Neural progenitor cell (in vitro differentiated cells): ENCODE data around the gene TRNT1. TPM values are rescaled to one million over a fixed set of nuclear protein-coding genes. Genes with fewer than 3 reads are reported as not detected.
A peak's percentile ranks its signal among the peaks of the same experiment; 100 is the strongest.

Source experiments
- DNase-seq: peaks from one replicate; pipeline ENCODE4 v3.0.0-alpha.2; 2016; ENCODE audit warnings: low spot score
- H2AFZ ChIP-seq: fragments of 200-600 bp; sonication (generic); replicated peaks from 2 replicates; pipeline ENCODE4 v1.6.1; 2016; ENCODE audit warnings: antibody characterized with exemption
- H3F3A ChIP-seq: fragments of 200-600 bp; sonication (generic); 2 replicates; pipeline ENCODE4 v1.6.1; 2016; ENCODE audit warnings: antibody characterized with exemption, low read depth
- H3K27ac ChIP-seq: fragments of 200-600 bp; sonication (generic); 2 replicates; pipeline ENCODE4 v1.5.1; 2016; ENCODE audit warnings: mild to moderate bottlenecking
- H3K27me3 ChIP-seq: fragments of 200-600 bp; sonication (generic); 2 replicates; pipeline ENCODE4 v1.6.1; 2016; ENCODE audit warnings: mild to moderate bottlenecking, moderate library complexity
- H3K36me3 ChIP-seq: fragments of 200-600 bp; sonication (generic); 2 replicates; pipeline ENCODE4 v1.5.1; 2016
- H3K4me1 ChIP-seq: fragments of 200-600 bp; sonication (generic); 2 replicates; pipeline ENCODE4 v1.6.1; 2016; ENCODE audit warnings: mixed run types
- H3K4me2 ChIP-seq: fragments of 200-600 bp; sonication (generic); 2 replicates; pipeline ENCODE4 v1.6.1; 2016
- H3K4me3 ChIP-seq: fragments of 200-600 bp; sonication (generic); 2 replicates; pipeline ENCODE4 v1.5.1; 2016
- H3K79me2 ChIP-seq: fragments of 200-600 bp; sonication (generic); 2 replicates; pipeline ENCODE4 v1.6.1; 2016; ENCODE audit warnings: low read depth
- H3K9ac ChIP-seq: fragments of 200-600 bp; sonication (generic); 2 replicates; pipeline ENCODE4 v1.6.1; 2016
- H3K9me3 ChIP-seq: fragments of 200-600 bp; sonication (generic); 2 replicates; pipeline ENCODE4 v1.5.1; 2016; ENCODE audit warnings: low read depth
- H4K20me1 ChIP-seq: fragments of 200-600 bp; sonication (generic); 2 replicates; pipeline ENCODE4 v1.6.1; 2016; ENCODE audit warnings: low read depth
- H3K27ac Mint-ChIP-seq: 3 replicates; pipeline ENCODE4 v1.8.0; 2021; ENCODE audit warnings: mixed read lengths
- H3K27me3 Mint-ChIP-seq: 2 replicates; pipeline ENCODE4 v1.8.0; 2022; ENCODE audit warnings: low read depth, mild to moderate bottlenecking, inconsistent platforms, moderate library complexity, mixed read lengths; ENCODE audit not compliant: insufficient read depth
- H3K36me3 Mint-ChIP-seq: 3 replicates; pipeline ENCODE4 v1.8.0; 2021; ENCODE audit warnings: mixed read lengths
- H3K4me1 Mint-ChIP-seq: 3 replicates; pipeline ENCODE4 v1.8.0; 2021; ENCODE audit warnings: mixed read lengths
- H3K4me3 Mint-ChIP-seq: 3 replicates; pipeline ENCODE4 v1.8.0; 2021; ENCODE audit warnings: mild to moderate bottlenecking, moderate library complexity, mixed read lengths
- H3K9me3 Mint-ChIP-seq: 3 replicates; pipeline ENCODE4 v1.8.0; 2020; ENCODE audit warnings: mixed read lengths
- CTCF ChIP-seq: fragments of 200-600 bp; sonication (generic); IDR thresholded peaks from 2 replicates; pipeline ENCODE4 v1.5.1; 2017; ENCODE audit warnings: antibody characterized with exemption, mild to moderate bottlenecking
- EZH2 ChIP-seq: fragments of 200-600 bp; sonication (generic); IDR thresholded peaks from 2 replicates; pipeline ENCODE4 v1.6.1; 2017; ENCODE audit warnings: antibody characterized with exemption, mild to moderate bottlenecking, moderate library complexity
- EZH2phosphoT487 ChIP-seq: fragments of 200-600 bp; sonication (generic); IDR thresholded peaks from 2 replicates; pipeline ENCODE4 v1.6.1; 2017; ENCODE audit warnings: antibody characterized with exemption
- total RNA-seq: library from RNA; depleted of rRNA; stranded (reverse); fragments of >200 nt; gene quantifications from 2 replicates; pipeline ENCODE4 v1.2.3, GENCODE V29; 2015; ENCODE audit warnings: low replicate concordance

TRNT1 gene
- total RNA-seq, 1 donor from 2014 or later = 38.8 TPM

- Histone ChIP-seq H3K4me3 (no peak overlapping the region), H3K4me2 (no peak overlapping the region), H3K4me1 (no peaks in the 10 kb centered on the region), H3K27me3 (no peaks in the 10 kb centered on the region), H3K27ac (no peak overlapping the region), H4K20me1 (peaks cover 28% of the 10 kb centered on the region), H3K9ac (no peak overlapping the region), H2AFZ (no peak overlapping the region), H3K36me3 (peaks cover 21% of the 10 kb centered on the region), H3K79me2 (peaks cover 25% of the 10 kb centered on the region), H3F3A (no peaks in the 10 kb centered on the region), H3K9me3 (no peaks in the 10 kb centered on the region)
- TF ChIP-seq CTCF (no peak), EZH2phosphoT487 (no peak), EZH2 (no peak)
- no peaks in the 10 kb centered on the region for H3K27me3 Mint-ChIP-seq
- H3K27ac Mint-ChIP-seq = no peak overlapping the region
- H3K4me1 Mint-ChIP-seq = peaks cover under 1% of the 10 kb centered on the region
- DNase-seq = no peak
- H3K9me3 Mint-ChIP-seq = no peaks in the 10 kb centered on the region
- no peak overlapping the region for H3K4me3 Mint-ChIP-seq
- H3K36me3 Mint-ChIP-seq = peaks cover 6% of the 10 kb centered on the region
Measured at GRCh38 chr3:3172627-3173026, 45.9 kb downstream of the TRNT1 start.

GRCh38 chr3:3177861-3178497 lies 51.2 kb downstream of the TRNT1 start:
- H3K27ac Mint-ChIP-seq = no peak overlapping the region
- H3K4me1 ChIP-seq = peaks cover 11% of the 10 kb centered on the region
- no peaks in the 10 kb centered on the region for H3K27me3 Mint-ChIP-seq
- H3K27me3 ChIP-seq = peaks cover 9% of the 10 kb centered on the region
- H3K36me3 Mint-ChIP-seq = peaks cover 3% of the 10 kb centered on the region
- H3K27ac ChIP-seq = no peak overlapping the region
- peaks cover 8% of the 10 kb centered on the region for H3K36me3 ChIP-seq
- peak overlapping the region; percentile 79 for H3K4me3 ChIP-seq
- peak overlapping the region; percentile 94 for H3K4me3 Mint-ChIP-seq
- H3K4me2 ChIP-seq = peak overlapping the region; percentile 87
- H3K79me2 ChIP-seq = peaks cover 43% of the 10 kb centered on the region
- DNase-seq = no peak
- peak overlapping the region; percentile 85 for H3K9ac ChIP-seq
- H2AFZ ChIP-seq = no peak overlapping the region
- H3K9me3 ChIP-seq = no peaks in the 10 kb centered on the region
- no peaks in the 10 kb centered on the region for H3K9me3 Mint-ChIP-seq
- H4K20me1 ChIP-seq = peaks cover 42% of the 10 kb centered on the region
- peaks cover 14% of the 10 kb centered on the region for H3K4me1 Mint-ChIP-seq
- H3F3A ChIP-seq = no peaks in the 10 kb centered on the region
- TF ChIP-seq EZH2phosphoT487 = no peak
- no peak for TF ChIP-seq EZH2
- no peak for TF ChIP-seq CTCF

- H3K36me3 ChIP-seq = peaks cover 5% of the 10 kb centered on the region
- H3K36me3 Mint-ChIP-seq = peaks cover 1% of the 10 kb centered on the region
- no peaks in the 10 kb centered on the region for H3K27me3 Mint-ChIP-seq
- H3K9ac ChIP-seq = peak overlapping the region; percentile 85
- peak overlapping the region; percentile 94 for H3K4me3 Mint-ChIP-seq
- H3K9me3 Mint-ChIP-seq = no peaks in the 10 kb centered on the region
- peaks cover 16% of the 10 kb centered on the region for H3K27me3 ChIP-seq
- no peaks in the 10 kb centered on the region for H3F3A ChIP-seq
- DNase-seq = no peak
- peaks cover 11% of the 10 kb centered on the region for H3K4me1 ChIP-seq
- TF ChIP-seq EZH2 = no peak
- TF ChIP-seq CTCF = no peak
- no peak for TF ChIP-seq EZH2phosphoT487
- H3K4me2 ChIP-seq = peak overlapping the region; percentile 87
- peak overlapping the region; percentile 95 for H2AFZ ChIP-seq
- H3K9me3 ChIP-seq = no peaks in the 10 kb centered on the region
- H4K20me1 ChIP-seq = peaks cover 41% of the 10 kb centered on the region
- peaks cover 43% of the 10 kb centered on the region for H3K79me2 ChIP-seq
- peak overlapping the region; percentile 79 for H3K4me3 ChIP-seq
- peak overlapping the region; percentile 39 for H3K27ac Mint-ChIP-seq
- peaks cover 14% of the 10 kb centered on the region for H3K4me1 Mint-ChIP-seq
- H3K27ac ChIP-seq = no peak overlapping the region
Measured at GRCh38 chr3:3178498-3179328, 52.0 kb downstream of the TRNT1 start.
